ENCODE measurements around the gene PARP16. TPM values are rescaled to one million over a fixed set of nuclear protein-coding genes. Genes with fewer than 3 reads are reported as not detected.

PARP16 gene
- polyA plus RNA-seq, 2 of the 4 experiments (the other 2 are of a cell fraction): 7.5 to 9.8 TPM

Small RNAs within 50 kb of the gene (small RNA-seq; reads per million reads assigned to genes)
- gene AC068213.1 (0 reads per million in 6 experiments), gene RNU5A-1 (64.8 to 4,337 (median 240) reads per million in 6 experiments), gene RNU5B-1 (52.5 to 5,071 (median 209) reads per million in 6 experiments), gene RNU6-686P (0 reads per million in 6 experiments), gene SNORA24B (2.6 to 179 (median 6.9) reads per million in 6 experiments)

Other genes with a start within 250 kb of the PARP16 start
- gene SLC51B, start 241.5 kb downstream of the PARP16 start, polyA plus RNA-seq (2011; rRNA removed): 16.1 and 17.9 TPM in 2 replicates
- gene SLC51B, start 241.5 kb downstream of the PARP16 start, polyA plus RNA-seq (2017; fragmentation: RNase III; extraction: RNeasy Plus Mini Kit Qiagen cat#74134 plus additional on column Dnase treatment): 8.6 to 12.2 TPM (median 8.6 TPM) in 3 replicates
- 0.08 and 0.28 TPM in 2 replicates for gene RASL12, start 218.9 kb downstream of the PARP16 start, polyA plus RNA-seq (2011; rRNA removed)
- 0.12 to 0.34 TPM (median 0.18 TPM) in 3 replicates for gene RASL12, start 218.9 kb downstream of the PARP16 start, polyA plus RNA-seq (2017; fragmentation: RNase III; extraction: RNeasy Plus Mini Kit Qiagen cat#74134 plus additional on column Dnase treatment)
- gene KBTBD13, start 210.1 kb downstream of the PARP16 start, polyA plus RNA-seq (2011; rRNA removed): not detected in 2 replicates
- gene KBTBD13, start 210.1 kb downstream of the PARP16 start, polyA plus RNA-seq (2017; fragmentation: RNase III; extraction: RNeasy Plus Mini Kit Qiagen cat#74134 plus additional on column Dnase treatment): not detected in 3 replicates
- 0.84 and 1.3 TPM in 2 replicates for gene UBAP1L, start 171.7 kb downstream of the PARP16 start, polyA plus RNA-seq (2011; rRNA removed)
- gene UBAP1L, start 171.7 kb downstream of the PARP16 start, polyA plus RNA-seq (2017; fragmentation: RNase III; extraction: RNeasy Plus Mini Kit Qiagen cat#74134 plus additional on column Dnase treatment): 0.87 to 0.96 TPM (median 0.96 TPM) in 3 replicates
- 20.4 and 23.7 TPM in 2 replicates for gene PDCD7, start 153.1 kb downstream of the PARP16 start, polyA plus RNA-seq (2011; rRNA removed)
- 16.8 to 19.0 TPM (median 17.5 TPM) in 3 replicates for gene PDCD7, start 153.1 kb downstream of the PARP16 start, polyA plus RNA-seq (2017; fragmentation: RNase III; extraction: RNeasy Plus Mini Kit Qiagen cat#74134 plus additional on column Dnase treatment)
- gene CLPX, start 101.5 kb downstream of the PARP16 start, polyA plus RNA-seq (2011; rRNA removed): 65.1 and 113 TPM in 2 replicates
- gene CLPX, start 101.5 kb downstream of the PARP16 start, polyA plus RNA-seq (2017; fragmentation: RNase III; extraction: RNeasy Plus Mini Kit Qiagen cat#74134 plus additional on column Dnase treatment): 53.3 to 65.9 TPM (median 55.4 TPM) in 3 replicates
- 0.14 and 0.21 TPM in 2 replicates for gene CILP, start 75.4 kb downstream of the PARP16 start, polyA plus RNA-seq (2011; rRNA removed)
- gene CILP, start 75.4 kb downstream of the PARP16 start, polyA plus RNA-seq (2017; fragmentation: RNase III; extraction: RNeasy Plus Mini Kit Qiagen cat#74134 plus additional on column Dnase treatment): 0.07 to 0.09 TPM (median 0.09 TPM) in 3 replicates
- gene RNU5A-1, start 9.2 kb upstream of the PARP16 start, polyA plus RNA-seq (2011; rRNA removed): not detected in 2 replicates
- gene RNU5A-1, start 9.2 kb upstream of the PARP16 start, polyA plus RNA-seq (2017; fragmentation: RNase III; extraction: RNeasy Plus Mini Kit Qiagen cat#74134 plus additional on column Dnase treatment): not detected in 3 replicates
- not detected in 2 replicates for gene RNU5B-1, start 17.8 kb upstream of the PARP16 start, polyA plus RNA-seq (2011; rRNA removed)
- not detected in 3 replicates for gene RNU5B-1, start 17.8 kb upstream of the PARP16 start, polyA plus RNA-seq (2017; fragmentation: RNase III; extraction: RNeasy Plus Mini Kit Qiagen cat#74134 plus additional on column Dnase treatment)
- 0.04 TPM in 1 of 2 replicates, not detected in the other for gene IGDCC3, start 91.1 kb upstream of the PARP16 start, polyA plus RNA-seq (2011; rRNA removed)
- gene IGDCC3, start 91.1 kb upstream of the PARP16 start, polyA plus RNA-seq (2017; fragmentation: RNase III; extraction: RNeasy Plus Mini Kit Qiagen cat#74134 plus additional on column Dnase treatment): 0.04 to 0.12 TPM (median 0.11 TPM) in 3 replicates
- 5.2 and 5.4 TPM in 2 replicates for gene IGDCC4, start 136.1 kb upstream of the PARP16 start, polyA plus RNA-seq (2011; rRNA removed)
- 3.8 to 4.2 TPM (median 3.9 TPM) in 3 replicates for gene IGDCC4, start 136.1 kb upstream of the PARP16 start, polyA plus RNA-seq (2017; fragmentation: RNase III; extraction: RNeasy Plus Mini Kit Qiagen cat#74134 plus additional on column Dnase treatment)
- gene DPP8, start 230.8 kb upstream of the PARP16 start, polyA plus RNA-seq (2011; rRNA removed): 41.8 and 43.3 TPM in 2 replicates
- gene DPP8, start 230.8 kb upstream of the PARP16 start, polyA plus RNA-seq (2017; fragmentation: RNase III; extraction: RNeasy Plus Mini Kit Qiagen cat#74134 plus additional on column Dnase treatment): 24.4 to 26.6 TPM (median 25.6 TPM) in 3 replicates
- 186 and 212 TPM in 2 replicates for gene HACD3, start 243.6 kb upstream of the PARP16 start, polyA plus RNA-seq (2011; rRNA removed)
- 140 to 151 TPM (median 149 TPM) in 3 replicates for gene HACD3, start 243.6 kb upstream of the PARP16 start, polyA plus RNA-seq (2017; fragmentation: RNase III; extraction: RNeasy Plus Mini Kit Qiagen cat#74134 plus additional on column Dnase treatment)